Neural crest cell (in vitro differentiated cells): ENCODE measurements around the gene ADCY2. TPM values are rescaled to one million over a fixed set of nuclear protein-coding genes. Genes with fewer than 3 reads are reported as not detected.

ENCODE experiments used
- DNase-seq: peaks from one replicate; pipeline ENCODE4 v3.0.0; 2021; ENCODE audit warnings: low read depth, mixed read lengths, low spot score
- H3K27ac Mint-ChIP-seq: one replicate; pipeline ENCODE4 v1.8.0; 2021; ENCODE audit warnings: mild to moderate bottlenecking, mixed read lengths; ENCODE audit not compliant: unreplicated experiment
- H3K27me3 Mint-ChIP-seq: 2 replicates; pipeline ENCODE4 v1.8.0; 2021; ENCODE audit warnings: low read depth, mild to moderate bottlenecking, mixed read lengths
- H3K36me3 Mint-ChIP-seq: 2 replicates; pipeline ENCODE4 v1.8.0; 2021; ENCODE audit warnings: low read depth, mild to moderate bottlenecking, mixed read lengths
- H3K4me1 Mint-ChIP-seq: 2 replicates; pipeline ENCODE4 v1.8.0; 2021; ENCODE audit warnings: mixed read lengths
- H3K4me3 Mint-ChIP-seq: one replicate; pipeline ENCODE4 v1.8.0; 2021; ENCODE audit warnings: mild to moderate bottlenecking, mixed read lengths
- H3K9me3 Mint-ChIP-seq: 2 replicates; pipeline ENCODE4 v1.8.0; 2021; ENCODE audit warnings: mixed read lengths
- CTCF ChIP-seq: fragments of 200-600 bp; sonication (generic); conservative IDR thresholded peaks from 2 replicates; pipeline ENCODE4 v1.5.0; 2021; ENCODE audit warnings: antibody characterized with exemption, mild to moderate bottlenecking
- total RNA-seq: library from RNA; stranded (reverse); gene quantifications from 2 replicates; pipeline ENCODE4 v1.2.1, GENCODE V29; 2021

ADCY2 gene
- total RNA-seq, 1 donor from 2014 or later = 3.5 TPM

GRCh38 chr5:7503564-7503963 lies 107.6 kb downstream of the ADCY2 start:
- no peak overlapping the region for H3K27ac Mint-ChIP-seq
- H3K36me3 Mint-ChIP-seq = no peaks in the 10 kb centered on the region
- TF ChIP-seq CTCF = no peak
- H3K9me3 Mint-ChIP-seq = peaks cover 2% of the 10 kb centered on the region
- no peak for DNase-seq
- H3K27me3 Mint-ChIP-seq = no peaks in the 10 kb centered on the region
- H3K4me1 Mint-ChIP-seq = peaks cover 4% of the 10 kb centered on the region
- H3K4me3 Mint-ChIP-seq = no peak overlapping the region

- peaks cover 2% of the 10 kb centered on the region for H3K36me3 Mint-ChIP-seq
- H3K27ac Mint-ChIP-seq = no peak overlapping the region
- no peak for TF ChIP-seq CTCF
- H3K9me3 Mint-ChIP-seq = peaks cover 3% of the 10 kb centered on the region
- no peaks in the 10 kb centered on the region for H3K4me1 Mint-ChIP-seq
- H3K4me3 Mint-ChIP-seq = no peak overlapping the region
- peaks cover 5% of the 10 kb centered on the region for H3K27me3 Mint-ChIP-seq
- no peak for DNase-seq
Observed at GRCh38 chr5:7515284-7515914, 119.5 kb downstream of the ADCY2 start.

GRCh38 chr5:7516253-7516652 lies 120.3 kb downstream of the ADCY2 start:
- peaks cover 2% of the 10 kb centered on the region for H3K36me3 Mint-ChIP-seq
- H3K4me3 Mint-ChIP-seq = no peak overlapping the region
- H3K27ac Mint-ChIP-seq = no peak overlapping the region

GRCh38 chr5:7517006-7517405 lies 121.1 kb downstream of the ADCY2 start:
- H3K36me3 Mint-ChIP-seq = no peaks in the 10 kb centered on the region
- H3K27me3 Mint-ChIP-seq = peaks cover 5% of the 10 kb centered on the region
- H3K4me3 Mint-ChIP-seq = no peak overlapping the region
- no peak for TF ChIP-seq CTCF
- no peak overlapping the region for H3K27ac Mint-ChIP-seq
- H3K9me3 Mint-ChIP-seq = no peaks in the 10 kb centered on the region
- H3K4me1 Mint-ChIP-seq = no peaks in the 10 kb centered on the region
- DNase-seq = no peak

More at GRCh38 chr5:7516253-7516652, 120.3 kb downstream of the ADCY2 start:
- TF ChIP-seq CTCF = no peak
- no peak for DNase-seq
- peaks cover 3% of the 10 kb centered on the region for H3K9me3 Mint-ChIP-seq
- H3K4me1 Mint-ChIP-seq = no peaks in the 10 kb centered on the region
- H3K27me3 Mint-ChIP-seq = peaks cover 5% of the 10 kb centered on the region

- no peak for DNase-seq
- H3K36me3 Mint-ChIP-seq = no peaks in the 10 kb centered on the region
- peaks cover 3% of the 10 kb centered on the region for H3K27me3 Mint-ChIP-seq
- no peak overlapping the region for H3K4me3 Mint-ChIP-seq
- no peak overlapping the region for H3K27ac Mint-ChIP-seq
- H3K9me3 Mint-ChIP-seq = no peaks in the 10 kb centered on the region
- TF ChIP-seq CTCF = peak; percentile 32
- no peaks in the 10 kb centered on the region for H3K4me1 Mint-ChIP-seq
Observed at GRCh38 chr5:7518947-7519560, 123.1 kb downstream of the ADCY2 start.
